Left ventricle myocardium inferior (tissue), 1 donor: ENCODE data around the gene VTI1A. TPM values are rescaled to one million over a fixed set of nuclear protein-coding genes. Genes with fewer than 3 reads are reported as not detected.
"Not testable (repeated sequence)": the region's sequence is repeated elsewhere in the genome, so short reads cannot be mapped to it uniquely, and the experiment has no call there.

ENCODE experiments used
- DNase-seq: peaks from one replicate; pipeline ENCODE4 v3.0.0-alpha.2; 2020
- H3K27ac ChIP-seq: fragments of 200-600 bp; replicated peaks from 2 replicates; pipeline ENCODE4 v1.8.0; 2021
- H3K27me3 ChIP-seq: fragments of 200-600 bp; 2 replicates; pipeline ENCODE4 v1.8.0; 2021; ENCODE audit warnings: low read depth
- H3K36me3 ChIP-seq: fragments of 200-600 bp; 2 replicates; pipeline ENCODE4 v1.8.0; 2021
- H3K4me1 ChIP-seq: fragments of 200-600 bp; 2 replicates; pipeline ENCODE4 v1.8.0; 2021
- H3K4me3 ChIP-seq: fragments of 200-600 bp; 2 replicates; pipeline ENCODE4 v1.8.0; 2021; ENCODE audit warnings: mild to moderate bottlenecking, moderate library complexity
- H3K9me3 ChIP-seq: fragments of 200-600 bp; replicated peaks from 2 replicates; pipeline ENCODE4 v1.8.0; 2021
- intact Hi-C: fragments of 100-400 bp; cut with micrococcal nuclease; formaldehyde crosslinking; loops from one replicate; pipeline ENCODE4 v1.11.0; 2022
- total RNA-seq: library from RNA; stranded (reverse); fragmentation: NEBNext Ultra II Directional; extraction: Animal tissue kit (Norgen Biotek cat#: 25700); gene quantifications from one replicate; pipeline ENCODE4 v1.2.1, GENCODE V29; 2021
- TF ChIP-seq, protein P1 (sequence below): fragments of 200-600 bp; IDR thresholded peaks from 2 replicates; pipeline ENCODE4 v1.8.0; 2021; ENCODE audit warnings: antibody characterized with exemption, mild to moderate bottlenecking, borderline replicate concordance
- donor health status: DM: no; HTN: yes; CAD: no; lungs with severe emphysema.

VTI1A gene
- total RNA-seq, 1 donor from 2014 or later: 20.5 TPM

DNA sequence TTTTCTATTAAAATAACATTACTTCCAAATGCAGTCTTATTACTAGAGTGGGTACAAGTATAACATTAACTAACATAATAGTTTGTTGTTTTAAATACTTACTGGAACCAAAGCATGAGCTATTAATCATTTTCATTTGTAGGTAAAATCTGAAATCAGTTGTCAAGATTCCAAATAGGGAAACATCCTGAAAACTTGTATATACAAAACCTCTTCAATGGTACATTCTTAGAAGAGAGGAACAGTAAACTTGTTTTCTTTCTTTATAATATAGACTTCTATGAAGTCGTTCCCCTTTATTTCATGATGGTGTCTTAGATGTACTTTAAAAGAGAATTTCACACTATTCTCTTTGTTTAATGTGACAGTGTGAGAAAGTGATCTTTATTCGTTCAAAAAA is 85.9 kb downstream of the VTI1A start:
- H3K36me3 ChIP-seq: no peaks in the 10 kb centered on the region
- no peak overlapping the region for H3K4me3 ChIP-seq
- intact Hi-C loops: no loop called here
- H3K4me1 ChIP-seq: no peaks in the 10 kb centered on the region
- no peaks in the 10 kb centered on the region for H3K9me3 ChIP-seq
- H3K27ac ChIP-seq: no peak overlapping the region
- H3K27me3 ChIP-seq: no peaks in the 10 kb centered on the region
- no peak for DNase-seq
- TF ChIP-seq, protein P1, sequence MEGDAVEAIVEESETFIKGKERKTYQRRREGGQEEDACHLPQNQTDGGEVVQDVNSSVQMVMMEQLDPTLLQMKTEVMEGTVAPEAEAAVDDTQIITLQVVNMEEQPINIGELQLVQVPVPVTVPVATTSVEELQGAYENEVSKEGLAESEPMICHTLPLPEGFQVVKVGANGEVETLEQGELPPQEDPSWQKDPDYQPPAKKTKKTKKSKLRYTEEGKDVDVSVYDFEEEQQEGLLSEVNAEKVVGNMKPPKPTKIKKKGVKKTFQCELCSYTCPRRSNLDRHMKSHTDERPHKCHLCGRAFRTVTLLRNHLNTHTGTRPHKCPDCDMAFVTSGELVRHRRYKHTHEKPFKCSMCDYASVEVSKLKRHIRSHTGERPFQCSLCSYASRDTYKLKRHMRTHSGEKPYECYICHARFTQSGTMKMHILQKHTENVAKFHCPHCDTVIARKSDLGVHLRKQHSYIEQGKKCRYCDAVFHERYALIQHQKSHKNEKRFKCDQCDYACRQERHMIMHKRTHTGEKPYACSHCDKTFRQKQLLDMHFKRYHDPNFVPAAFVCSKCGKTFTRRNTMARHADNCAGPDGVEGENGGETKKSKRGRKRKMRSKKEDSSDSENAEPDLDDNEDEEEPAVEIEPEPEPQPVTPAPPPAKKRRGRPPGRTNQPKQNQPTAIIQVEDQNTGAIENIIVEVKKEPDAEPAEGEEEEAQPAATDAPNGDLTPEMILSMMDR: no peak

DNA sequence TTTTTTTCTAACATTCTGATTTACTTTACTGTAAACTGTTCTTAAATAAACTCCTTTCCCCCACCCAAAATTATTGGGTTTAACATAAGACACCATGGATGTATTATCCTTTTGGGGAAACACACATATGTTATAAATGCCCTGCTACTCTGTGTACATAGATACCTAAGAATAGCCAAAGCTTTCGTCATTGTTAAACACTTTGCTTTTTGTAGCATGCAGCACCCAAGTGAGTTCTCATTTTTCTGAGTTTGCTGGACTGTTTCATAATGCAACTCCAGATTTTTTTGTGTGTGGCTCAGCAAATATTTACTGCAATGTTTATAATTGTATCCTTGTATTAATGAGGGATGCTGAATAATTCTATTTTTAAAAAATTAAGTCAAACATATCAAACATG is 86.9 kb downstream of the VTI1A start:
- TF ChIP-seq, protein P1: no peak
- no peak for DNase-seq
- no peaks in the 10 kb centered on the region for H3K27me3 ChIP-seq
- H3K9me3 ChIP-seq: no peaks in the 10 kb centered on the region
- no peaks in the 10 kb centered on the region for H3K4me1 ChIP-seq
- intact Hi-C loops: no loop called here
- peaks cover 9% of the 10 kb centered on the region for H3K36me3 ChIP-seq
- no peak overlapping the region for H3K4me3 ChIP-seq
- H3K27ac ChIP-seq: no peak overlapping the region

DNA sequence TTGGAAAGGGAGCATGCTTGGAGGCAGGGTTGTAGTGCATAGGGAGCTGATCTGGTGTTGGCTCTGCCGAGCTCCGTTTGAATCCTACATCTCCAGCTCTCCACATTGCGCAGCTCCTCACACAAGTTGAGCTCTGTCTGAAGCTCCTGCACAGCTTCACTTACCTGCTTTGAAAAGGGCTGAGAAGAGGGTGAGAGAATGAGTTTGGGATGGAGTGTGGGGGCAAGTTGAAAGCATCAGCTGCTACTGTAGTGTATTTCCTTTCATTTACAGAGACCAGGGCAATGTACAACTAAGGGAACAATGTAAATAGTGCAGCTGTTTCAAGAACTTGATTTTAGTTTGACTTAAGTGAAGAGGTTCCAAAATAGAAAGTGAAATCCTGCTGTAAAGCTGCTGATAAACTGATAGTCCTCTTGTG is 88.5 kb downstream of the VTI1A start:
- H3K4me1 ChIP-seq: no peaks in the 10 kb centered on the region
- intact Hi-C loops: no loop called here
- no peak overlapping the region for H3K4me3 ChIP-seq
- TF ChIP-seq, protein P1: no peak
- H3K27me3 ChIP-seq: no peaks in the 10 kb centered on the region
- no peaks in the 10 kb centered on the region for H3K9me3 ChIP-seq
- no peak overlapping the region for H3K27ac ChIP-seq
- peaks cover 20% of the 10 kb centered on the region for H3K36me3 ChIP-seq
- no peak for DNase-seq

DNA sequence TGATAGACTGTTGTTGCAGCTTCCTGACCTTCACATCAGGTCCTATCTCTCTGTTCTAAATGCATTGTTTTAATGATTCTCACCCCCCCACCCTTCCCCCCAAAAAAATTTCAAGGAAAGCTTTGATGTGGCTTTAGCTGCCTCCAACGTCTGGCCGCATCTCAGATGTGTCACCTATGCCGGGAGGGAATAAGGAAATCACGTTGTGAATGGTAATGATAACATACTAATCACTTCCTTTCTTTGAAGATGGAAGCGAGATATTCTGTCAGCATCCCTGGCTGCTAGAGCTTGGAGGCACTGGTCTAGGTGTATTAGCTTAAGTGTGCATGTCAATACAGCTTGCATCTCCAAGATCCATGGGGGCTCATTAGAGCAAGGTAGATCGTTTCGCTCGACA is 89.6 kb downstream of the VTI1A start:
- no peak overlapping the region for H3K27ac ChIP-seq
- intact Hi-C loops: no loop called here
- H3K36me3 ChIP-seq: peaks cover 20% of the 10 kb centered on the region
- H3K4me3 ChIP-seq: no peak overlapping the region
- no peaks in the 10 kb centered on the region for H3K4me1 ChIP-seq
- no peaks in the 10 kb centered on the region for H3K27me3 ChIP-seq
- no peak for DNase-seq
- H3K9me3 ChIP-seq: no peaks in the 10 kb centered on the region
- TF ChIP-seq, protein P1: no peak

DNA sequence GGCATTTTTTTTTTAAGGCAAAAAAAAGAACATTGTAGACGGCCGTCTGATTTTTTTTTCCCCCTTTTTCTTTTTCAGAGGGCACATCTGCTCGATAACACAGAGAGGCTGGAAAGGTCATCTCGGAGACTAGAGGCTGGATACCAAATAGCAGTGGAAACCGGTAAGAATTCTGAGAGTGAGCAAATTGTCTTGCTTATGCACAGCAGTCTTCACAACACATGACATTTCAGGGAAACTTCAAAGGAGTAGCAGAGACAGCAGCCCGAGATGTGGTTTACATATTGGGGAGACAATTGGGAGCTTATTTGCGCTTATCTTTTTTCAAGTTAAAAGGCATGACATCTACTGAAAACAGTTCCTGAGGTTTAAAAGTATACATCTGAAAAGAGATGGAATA is 91.2 kb downstream of the VTI1A start:
- Histone ChIP-seq H3K36me3 (peaks cover 24% of the 10 kb centered on the region), H3K4me1 (no peaks in the 10 kb centered on the region), H3K27me3 (no peaks in the 10 kb centered on the region), H3K27ac (no peak overlapping the region), H3K9me3 (peaks cover 6% of the 10 kb centered on the region), H3K4me3 (no peak overlapping the region)
- DNase-seq: no peak
- TF ChIP-seq, protein P1: no peak
- intact Hi-C loops: no loop called here

DNA sequence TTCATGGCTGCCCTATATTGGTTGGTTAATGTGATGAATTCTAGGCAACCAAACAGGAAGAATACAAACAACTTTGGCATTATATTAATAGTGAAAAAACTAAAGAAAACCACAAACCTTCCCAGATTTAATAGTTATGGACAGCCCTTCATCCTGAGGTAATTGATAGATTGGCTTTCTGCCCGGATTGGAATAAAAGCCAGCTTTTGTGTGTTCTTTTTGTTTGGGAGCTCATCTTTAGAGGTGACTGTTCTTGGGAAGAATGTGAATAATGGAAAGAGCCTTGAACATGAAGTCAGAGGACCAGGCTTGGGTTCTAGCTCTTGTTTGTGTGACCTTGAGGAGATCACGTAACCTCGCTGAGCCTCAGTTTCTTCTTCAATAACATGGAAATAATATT is 92.3 kb downstream of the VTI1A start:
- Histone ChIP-seq H3K4me1 (no peaks in the 10 kb centered on the region), H3K9me3 (peaks cover 13% of the 10 kb centered on the region), H3K27ac (no peak overlapping the region), H3K4me3 (no peak overlapping the region), H3K27me3 (no peaks in the 10 kb centered on the region), H3K36me3 (peaks cover 24% of the 10 kb centered on the region)
- DNase-seq: no peak
- intact Hi-C loops: no loop called here
- TF ChIP-seq, protein P1: no peak

DNA sequence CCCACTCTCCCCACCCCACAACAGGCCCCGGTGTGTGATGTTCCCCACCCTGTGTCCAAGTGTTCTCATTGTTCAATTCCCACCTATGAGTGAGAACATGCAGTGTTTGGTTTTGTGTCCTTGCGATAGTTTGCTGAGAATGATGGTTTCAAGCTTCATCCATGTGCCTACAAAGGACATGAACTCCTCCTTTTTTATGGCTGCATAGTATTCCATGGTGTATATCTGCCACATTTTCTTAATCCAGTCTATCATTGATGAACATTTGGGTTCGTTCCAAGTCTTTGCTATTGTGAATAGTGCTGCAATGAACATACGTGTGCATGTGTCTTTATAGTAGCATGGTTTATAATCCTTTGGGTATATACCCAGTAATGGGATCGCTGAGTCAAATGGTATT is 95.8 kb downstream of the VTI1A start:
- H3K4me1 ChIP-seq, H3K4me3 ChIP-seq, DNase-seq, H3K27me3 ChIP-seq, intact Hi-C loops, H3K27ac ChIP-seq: not testable (repeated sequence)
- H3K9me3 ChIP-seq: peaks cover 13% of the 10 kb centered on the region
- peaks cover 24% of the 10 kb centered on the region for H3K36me3 ChIP-seq
